NCI-H128 (cell line): ENCODE measurements around the gene FIZ1.
"Not testable (repeated sequence)": the region's sequence is repeated elsewhere in the genome, so short reads cannot be mapped to it uniquely, and the experiment has no call there.

Experiments used
- DNase-seq: peaks from one replicate; lab custom pipeline; 2025; ENCODE audit not compliant: unreplicated experiment; lab: John Stamatoyannopoulos, UW

FIZ1 gene

DNA sequence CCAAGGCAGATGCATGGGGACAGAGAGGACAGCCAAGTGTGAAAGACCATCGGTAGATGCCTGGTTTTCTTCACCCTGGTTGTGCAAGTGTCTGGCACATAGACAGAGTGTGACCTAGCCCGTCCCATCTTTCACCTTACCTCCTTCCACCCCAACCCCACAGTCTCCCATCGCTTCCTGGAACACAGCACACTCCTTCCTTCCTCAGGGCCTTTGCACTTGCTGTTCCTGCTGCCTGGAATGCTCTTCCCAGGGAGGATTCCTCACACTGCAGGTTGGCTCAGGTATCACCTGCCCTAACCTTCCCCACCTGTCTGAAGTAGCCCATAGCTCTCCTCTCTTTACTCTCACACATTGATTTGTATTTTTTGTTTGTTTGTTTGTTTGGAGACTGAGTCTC, 3.0 kb downstream of the FIZ1 start:
- no peak for DNase-seq

DNA sequence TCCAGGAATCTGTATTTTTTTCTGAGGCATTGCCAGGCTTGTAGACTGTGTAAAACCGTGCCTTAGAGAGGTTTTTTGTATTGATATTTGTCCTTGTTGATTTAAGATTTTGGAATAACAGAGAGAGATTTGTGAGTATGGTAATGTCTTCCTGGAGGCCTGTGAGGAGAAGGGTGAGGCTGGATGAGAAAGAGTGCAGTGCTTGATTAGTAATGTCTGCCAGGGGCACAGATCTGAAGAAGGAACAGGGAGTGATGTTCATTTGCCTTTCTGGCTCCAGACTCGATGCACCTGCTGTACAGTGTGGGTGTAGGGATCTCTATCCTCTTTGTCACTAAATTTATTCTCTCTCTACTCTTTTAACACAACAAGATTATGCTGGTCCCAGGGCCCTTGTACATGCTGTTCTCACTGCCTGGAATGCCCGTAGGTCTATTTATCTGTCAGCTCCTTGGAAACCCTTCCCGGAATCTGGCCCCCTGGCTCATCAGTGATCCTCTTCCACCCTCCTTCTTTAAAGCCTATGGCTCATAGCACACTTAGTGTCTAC, 4.2 kb downstream of the FIZ1 start:
- no peak for DNase-seq

DNA sequence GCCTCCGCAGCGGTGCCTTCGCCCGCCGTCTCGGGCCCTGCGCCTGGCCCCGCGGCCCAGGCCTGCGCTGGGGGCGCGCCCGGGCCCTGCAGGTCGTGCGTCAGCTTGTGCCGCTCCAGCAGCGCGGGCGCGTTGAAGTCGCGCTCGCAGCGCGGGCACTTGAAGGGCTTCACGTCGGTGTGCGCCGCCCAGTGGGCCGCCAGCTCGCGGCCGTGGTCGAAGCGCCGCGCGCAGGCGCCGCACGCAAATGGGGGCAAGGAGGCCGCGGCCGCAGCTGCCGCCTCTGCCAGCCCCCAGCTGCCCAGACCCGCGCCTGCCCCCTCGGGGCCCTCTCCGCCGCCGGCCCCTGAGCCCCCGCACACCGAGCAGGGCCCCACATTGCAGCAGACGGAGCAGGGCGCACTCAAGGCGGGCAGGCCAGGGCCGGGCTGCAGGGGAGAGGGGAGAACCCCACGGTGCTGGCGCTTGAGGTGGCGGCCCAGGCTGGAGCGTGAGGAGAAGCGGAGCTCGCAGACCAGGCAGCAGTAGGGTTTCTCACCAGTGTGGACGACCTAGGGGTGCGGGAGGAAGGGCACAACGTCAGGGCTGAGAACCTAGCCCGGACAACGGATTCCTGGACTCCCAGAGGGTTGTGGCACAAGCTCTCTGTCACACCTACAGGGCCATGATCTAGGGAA, 6.1 kb downstream of the FIZ1 start:
- no peak for DNase-seq

DNA sequence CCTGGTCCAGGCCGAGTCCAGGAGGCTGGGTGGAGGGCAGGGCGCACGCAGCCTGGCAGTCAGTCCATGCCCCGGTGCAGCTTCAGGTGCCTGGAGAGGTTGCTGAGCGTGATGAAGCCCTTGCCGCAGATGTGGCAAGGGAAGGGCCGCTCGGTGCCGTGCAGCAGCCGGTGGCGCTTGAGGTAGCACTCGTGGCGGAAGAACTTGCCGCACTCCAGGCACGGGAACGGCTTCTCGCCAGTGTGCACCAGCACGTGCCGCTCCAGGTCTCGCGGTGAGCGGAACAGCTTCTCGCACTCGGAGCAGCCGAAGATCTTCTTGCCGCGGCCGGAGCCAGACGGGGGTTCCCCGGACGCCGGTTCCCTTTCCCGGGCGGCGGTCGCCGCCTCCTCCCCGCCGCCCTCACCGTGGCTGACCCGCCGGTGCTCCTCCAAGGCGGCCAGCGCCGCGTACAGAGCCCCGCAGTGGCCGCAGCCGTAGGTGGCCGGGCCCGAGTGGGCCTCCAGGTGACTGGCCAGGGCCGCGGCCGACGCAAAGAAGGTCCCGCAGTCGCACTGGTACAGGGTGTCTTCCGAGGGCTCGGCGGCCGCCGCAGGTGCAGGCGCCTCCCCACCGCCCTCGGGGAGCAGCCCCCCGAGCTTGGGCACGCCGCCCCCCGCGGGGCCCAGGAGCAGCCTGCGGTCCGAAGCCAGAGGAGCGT, 6.8 kb downstream of the FIZ1 start:
- DNase-seq: no peak

DNA sequence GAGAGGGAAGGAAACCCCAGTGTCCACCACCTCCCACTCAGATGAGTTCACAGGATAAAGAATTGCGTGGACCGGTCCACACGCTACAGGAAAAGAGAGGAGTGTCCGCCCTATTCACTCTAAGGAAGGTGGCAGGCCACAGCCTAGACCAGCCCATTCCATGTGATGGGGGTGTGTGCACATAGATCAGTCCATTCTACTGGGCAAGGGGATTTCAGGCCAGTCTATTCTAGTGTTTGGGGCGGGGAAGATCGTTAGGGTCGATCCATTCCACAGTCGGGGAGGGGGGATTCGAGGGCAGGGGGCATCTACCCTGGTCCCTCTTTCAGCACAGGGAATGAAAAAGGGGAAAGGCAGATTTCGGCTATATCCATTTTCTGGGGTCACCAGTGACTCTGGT, 7.8 kb downstream of the FIZ1 start:
- DNase-seq: no peak

DNA sequence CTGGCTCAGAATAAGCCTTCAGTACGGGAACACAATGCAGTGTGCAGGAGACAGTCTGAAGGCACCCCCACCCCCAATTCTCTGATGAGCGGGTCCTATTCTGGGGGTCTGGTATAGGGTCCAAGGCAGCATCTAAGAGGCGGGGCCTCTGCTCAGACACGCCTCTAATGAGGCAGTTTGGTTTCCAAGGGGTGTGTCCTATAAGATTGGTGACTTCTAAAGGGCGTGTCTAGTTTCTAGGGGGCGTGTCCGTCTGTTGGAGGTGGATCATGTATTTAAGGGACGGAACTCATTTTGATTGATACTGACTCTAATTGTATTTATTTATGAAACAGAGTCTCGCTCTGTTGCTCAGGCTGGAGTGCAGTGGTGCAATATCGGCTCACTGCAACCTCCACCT, 8.7 kb downstream of the FIZ1 start:
- DNase-seq: no peak

DNA sequence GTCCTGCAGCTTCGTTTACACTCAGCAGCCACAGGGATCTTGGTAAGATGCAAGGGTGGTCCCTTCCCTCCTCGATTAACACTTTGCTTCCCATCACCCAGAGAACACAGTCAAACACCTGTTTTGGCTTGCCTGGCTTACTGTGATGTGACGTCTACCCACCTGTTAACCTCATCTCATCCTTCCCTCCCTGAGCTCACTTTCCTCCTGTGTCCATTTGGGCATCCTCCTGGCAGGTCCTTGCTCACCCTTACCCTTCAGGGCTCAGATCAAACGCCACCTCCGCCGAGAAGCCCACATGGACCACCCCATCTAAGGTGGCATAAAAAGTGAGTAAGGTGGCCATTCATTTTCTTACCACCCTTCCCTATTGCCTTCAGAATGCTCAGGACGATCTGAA, 9.2 kb downstream of the FIZ1 start:
- no peak for DNase-seq

DNA sequence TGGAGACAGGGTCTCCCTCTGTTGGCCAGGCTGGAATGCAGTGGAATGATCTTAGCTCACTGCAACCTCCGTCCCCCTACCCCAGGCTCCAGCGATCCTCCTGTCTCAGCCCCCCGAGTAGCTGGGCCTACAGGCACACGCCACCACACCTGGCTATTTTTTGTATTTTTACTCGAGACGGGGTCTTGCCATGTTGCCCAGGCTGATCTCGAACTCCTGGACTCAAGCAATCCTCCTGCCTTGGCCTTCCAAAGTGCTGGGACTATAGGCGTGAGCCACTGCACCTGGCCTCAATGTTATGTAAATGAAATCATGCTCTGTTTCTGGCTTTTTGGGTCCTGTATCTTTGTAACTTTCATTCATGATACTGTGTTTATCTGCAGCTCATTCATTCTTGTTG, 10.6 kb downstream of the FIZ1 start:
- no peak for DNase-seq

DNA sequence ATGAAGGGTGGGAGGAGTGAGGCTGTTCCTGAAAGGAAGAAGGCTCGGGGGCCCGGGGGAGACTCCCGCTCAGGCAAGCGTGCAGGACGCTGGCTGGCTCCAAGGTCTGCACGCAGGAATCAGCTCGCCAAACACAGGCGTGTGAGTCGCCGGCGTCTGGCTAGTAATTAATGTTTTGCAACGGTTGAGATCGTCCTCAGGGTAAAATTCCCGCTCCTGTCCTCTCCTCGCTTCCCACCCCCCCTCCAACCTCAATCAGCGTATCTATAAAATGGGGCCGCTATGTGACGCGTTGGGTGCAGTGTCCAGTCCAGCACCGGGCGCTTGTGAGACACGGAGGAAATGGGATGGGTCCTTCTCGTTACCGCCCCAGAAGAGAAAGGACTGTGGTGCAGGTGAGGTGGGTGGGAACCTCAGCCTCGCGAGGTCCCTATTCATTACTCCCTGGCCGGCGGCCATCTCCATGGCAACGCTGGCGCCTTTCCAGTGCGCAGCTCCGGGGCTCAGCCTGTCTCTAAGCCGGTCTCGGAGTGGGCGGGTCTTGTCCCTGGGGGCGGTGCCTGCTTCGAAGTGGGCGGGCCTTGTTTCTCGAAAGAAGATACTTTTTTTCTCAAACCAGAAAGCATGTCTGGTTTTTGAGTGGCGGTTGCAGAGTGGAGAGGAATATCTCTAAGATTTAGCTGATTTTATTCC, 12.2 kb downstream of the FIZ1 start:
- DNase-seq: peak; percentile 94

DNA sequence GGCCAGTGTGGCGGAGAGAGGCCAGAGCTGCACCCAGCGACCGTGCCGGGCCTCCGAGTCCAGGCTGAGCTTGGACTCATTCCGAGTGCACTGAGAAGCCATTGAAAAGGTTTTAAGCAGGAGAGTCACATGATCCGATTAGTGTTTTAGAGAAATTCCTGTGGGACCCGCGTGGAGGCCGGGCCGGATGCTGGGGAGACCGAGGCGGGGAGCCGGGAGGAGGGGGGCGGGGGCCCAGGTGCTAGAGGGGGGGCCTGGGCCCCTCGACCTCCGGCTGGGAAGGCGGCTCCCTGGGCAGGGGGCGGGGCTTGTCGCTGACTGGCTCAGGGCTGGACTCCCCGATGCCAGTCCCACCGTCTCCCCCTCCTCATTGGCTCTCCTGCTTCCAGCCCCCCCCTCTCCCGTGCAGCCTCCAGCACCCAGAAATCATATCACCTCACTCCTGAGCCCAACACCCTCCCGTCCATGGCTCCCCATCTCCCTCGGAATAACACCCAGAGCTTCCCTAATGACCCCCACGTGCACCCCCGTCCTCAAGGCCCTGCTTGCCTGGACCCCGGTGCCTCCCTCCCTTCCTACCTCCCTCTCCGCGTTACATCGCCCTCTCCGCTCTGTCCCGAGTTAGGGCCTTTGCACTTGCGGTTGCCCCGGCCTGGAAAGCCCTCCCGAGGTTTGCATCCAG, 13.5 kb downstream of the FIZ1 start:
- DNase-seq: peak; percentile 61

DNA sequence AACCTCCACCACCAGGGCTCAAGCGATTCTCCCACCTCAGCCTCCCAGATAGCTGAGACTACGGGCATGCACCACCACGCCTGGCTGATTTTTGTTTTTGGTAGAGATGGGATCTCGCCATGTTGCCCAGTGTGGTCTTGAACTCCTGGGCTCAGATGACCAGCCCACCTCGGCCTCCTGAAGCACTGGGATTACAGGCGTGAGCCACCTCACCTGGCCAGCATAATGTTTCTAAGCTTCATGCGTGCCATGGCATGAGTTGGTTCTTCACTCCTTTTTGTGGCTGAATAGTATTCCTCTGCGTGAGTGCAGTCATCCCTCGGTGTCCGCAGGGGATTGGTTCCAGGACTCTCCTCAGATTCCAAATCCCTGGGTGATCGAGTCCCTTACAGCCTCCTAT, 14.4 kb downstream of the FIZ1 start:
- no peak for DNase-seq

DNA sequence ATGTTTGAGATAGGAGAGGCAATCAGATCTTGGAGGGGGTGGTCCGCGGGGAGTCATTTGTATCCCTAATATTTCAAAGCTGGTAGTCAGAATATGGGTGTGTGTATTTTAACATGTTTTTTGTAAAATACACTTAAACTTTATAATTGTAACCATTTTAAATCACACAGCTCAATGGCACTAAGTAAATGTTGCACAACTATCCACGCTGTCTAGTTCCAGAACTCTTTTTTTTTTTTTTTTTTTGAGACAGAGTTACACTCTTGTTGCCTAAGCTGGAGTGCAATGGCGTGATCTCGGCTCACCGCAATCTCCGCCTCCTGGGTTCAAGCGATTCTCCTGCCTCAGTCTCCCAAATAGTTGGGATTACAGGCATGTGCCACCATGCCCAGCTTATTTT, 15.4 kb downstream of the FIZ1 start:
- not testable (repeated sequence) for DNase-seq

DNA sequence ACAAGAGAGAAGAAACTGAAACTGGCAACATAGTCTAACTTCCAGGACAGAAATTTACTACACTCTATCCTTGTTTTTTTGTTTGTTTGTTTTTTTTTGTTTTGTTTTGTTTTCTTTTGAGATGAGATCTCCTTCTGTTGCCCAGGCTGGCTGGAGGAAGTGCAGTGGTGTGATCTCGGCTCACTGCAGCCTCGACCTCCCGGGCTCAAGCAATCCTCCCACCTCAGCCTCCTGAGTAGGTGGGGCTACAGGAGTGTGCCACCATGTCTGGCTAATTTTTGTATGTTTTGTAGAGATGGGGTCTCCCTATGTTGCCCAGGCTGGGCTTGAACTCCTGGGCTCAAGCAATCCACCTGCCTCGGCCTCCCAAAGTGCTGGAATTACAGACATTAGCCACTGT, 17.0 kb downstream of the FIZ1 start:
- not testable (repeated sequence) for DNase-seq

DNA sequence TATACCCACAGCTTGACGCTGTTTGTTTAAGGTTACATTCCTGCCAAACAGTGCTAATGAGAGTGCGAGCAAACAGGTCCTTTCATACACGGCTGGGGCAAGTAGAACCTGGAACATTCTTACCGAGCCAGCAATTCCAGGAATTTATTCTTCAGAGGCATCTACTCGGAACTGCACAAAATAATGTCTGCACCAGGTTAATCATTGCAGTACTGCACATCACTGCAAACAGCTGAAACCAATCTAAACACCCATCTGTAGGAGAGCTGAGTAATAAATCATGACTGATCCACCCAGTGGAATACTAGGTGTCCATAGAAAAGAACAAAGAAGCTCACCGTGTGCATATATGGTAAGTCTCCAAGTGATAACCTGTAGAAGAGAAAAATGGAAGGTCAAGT, 17.5 kb downstream of the FIZ1 start:
- no peak for DNase-seq

DNA sequence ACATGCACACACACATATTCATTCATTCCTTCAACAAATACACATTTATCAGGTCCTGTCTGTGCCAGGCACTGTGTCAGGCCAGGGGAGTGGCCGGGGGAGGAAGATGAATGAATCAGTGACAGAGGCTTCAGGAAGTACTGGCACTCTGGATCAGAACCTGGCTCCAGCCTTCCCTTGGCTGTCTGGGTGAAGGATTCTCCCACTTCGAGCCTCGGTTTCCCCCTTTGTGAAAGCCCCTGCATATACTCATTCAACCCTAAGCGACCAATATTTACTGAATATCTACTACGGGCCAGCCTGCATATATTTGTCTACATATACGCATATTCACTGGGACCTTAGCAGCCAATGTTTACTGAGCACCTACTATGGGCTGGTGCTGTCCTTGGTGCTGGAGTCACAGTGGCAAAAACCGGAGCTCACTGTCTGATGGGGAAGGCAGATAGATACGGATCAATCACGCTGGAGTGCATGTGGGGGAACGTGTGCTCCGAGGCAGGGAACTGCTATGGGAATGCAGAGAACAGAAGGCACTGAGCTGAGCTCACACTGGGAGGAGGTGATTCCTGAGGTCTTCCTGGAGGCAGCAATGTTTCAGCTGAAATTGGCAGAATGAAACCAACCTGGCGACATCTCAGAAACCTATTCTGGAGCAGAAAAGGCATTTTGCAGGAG, 18.0 kb downstream of the FIZ1 start:
- DNase-seq: no peak

DNA sequence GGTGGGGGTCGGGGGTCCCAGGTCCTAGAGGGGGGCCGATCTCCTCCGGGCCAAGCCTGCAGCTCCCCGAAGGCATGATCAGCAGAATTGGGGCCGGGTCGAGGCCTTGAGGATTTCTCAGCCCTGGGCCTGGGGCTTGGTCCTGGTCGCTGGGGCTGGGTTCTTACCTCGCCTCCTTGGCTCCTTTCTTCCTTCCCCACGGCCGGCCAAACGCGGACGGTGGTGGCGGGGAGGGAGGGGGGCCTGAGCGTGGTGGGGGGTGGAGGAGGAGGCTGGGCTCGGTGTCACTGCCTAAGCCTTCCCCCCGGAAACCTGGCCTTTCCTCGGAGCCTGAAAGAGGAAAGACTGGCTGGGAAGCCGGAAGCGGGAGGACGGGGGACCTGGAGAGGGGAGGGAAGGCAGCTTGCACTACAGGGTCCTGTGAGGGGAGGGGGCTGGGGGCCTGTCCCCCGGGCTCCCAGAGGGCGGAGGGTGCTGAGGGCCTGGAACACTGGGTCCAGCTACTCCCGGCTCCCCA, 18.6 kb downstream of the FIZ1 start, which contains the start of gene ZNF579:
ZNF579 (minus strand) TSS at position 221 of the 517 bp plus-strand sequence. CDS start 1,209 bp downstream, outside the sequence.
- DNase-seq: peak; percentile 83

DNA sequence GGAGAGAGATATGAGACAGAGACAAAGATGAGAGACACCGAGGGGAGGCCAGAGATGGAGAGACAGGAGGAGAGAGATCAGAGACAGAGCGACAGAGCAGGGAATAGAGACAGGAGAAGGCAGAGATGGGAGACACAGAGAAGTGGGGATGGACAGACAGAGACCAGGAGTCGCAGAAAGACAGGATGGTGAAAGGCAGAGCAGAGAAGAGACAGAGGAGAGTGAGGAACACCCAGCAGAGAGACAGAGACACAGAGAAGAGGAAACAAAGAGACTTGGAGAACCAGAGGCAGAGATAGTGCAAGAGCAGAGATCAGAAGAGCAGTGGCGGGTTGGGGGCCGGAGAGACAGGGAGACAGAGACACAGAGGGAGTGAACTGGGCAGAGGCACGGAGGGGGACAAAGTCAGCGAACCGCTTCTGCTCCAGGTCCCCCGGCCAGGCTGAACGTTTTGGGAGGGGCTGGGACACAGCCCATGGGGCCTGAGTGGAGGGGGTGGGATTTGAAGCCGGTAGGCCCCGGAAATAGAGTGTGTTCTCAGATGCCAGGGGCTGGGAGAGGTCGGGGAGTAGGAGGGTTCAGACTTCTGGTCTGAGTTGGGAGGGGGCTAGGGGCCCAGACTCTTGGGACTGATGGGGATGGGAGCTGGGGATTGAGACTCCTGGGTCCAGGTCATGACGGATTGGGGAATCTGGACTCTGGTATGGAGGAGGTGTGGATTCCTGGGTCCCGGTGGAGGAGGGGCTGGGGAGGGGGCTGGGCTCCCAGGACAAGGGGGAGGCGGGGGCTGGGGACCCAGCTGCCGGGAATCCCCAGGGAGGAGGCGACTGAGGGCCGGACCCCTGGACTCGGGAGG, 19.3 kb downstream of the FIZ1 start:
- no peak for DNase-seq

DNA sequence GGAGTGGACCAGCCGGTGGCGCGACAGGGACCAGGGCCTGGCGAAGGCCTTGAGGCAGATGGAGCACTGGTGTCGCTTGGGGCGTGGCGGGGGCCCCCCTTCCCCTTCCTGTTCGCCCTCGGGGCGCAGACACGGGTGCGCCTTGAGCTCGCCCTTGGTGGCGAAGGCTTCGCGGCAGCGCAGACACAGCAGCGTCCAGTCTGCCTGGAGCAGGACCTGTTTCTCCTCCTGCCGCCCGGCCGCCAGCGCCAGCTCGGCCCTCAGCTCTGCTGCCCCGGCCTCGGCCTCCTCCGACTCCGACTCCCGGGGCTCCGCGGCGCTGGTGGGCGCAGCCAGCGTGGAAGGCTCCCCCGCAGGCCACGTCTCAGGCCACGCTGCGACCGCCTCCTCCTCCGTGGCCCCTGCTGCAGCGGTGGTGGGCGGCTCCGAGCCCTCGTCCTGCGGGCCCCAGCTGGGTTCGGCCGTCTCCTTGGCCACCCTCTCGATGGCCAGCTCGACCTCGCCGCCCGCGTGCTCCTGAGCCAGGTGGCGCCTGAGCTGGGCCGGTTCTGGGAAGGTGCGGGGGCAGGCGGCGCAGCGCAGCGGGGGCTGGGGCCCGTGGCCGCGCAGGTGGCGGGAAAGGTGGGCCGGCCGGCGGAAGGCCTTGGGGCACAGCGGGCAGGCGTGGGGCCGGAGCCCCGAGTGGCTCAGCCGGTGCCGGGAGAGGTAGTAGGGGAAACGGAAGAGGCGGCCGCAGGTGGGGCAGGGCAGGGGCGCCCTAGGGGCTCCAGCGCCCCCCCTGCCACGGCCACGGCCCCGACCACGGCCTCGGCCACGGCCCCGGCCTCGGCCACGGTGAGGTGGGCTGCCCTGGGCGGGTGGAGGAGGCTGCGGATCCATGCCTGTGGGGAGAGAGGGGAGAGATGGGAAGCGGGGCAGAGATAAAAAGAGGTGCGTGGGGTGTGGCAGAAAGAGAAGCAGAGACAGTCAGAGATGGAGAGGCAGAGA, 20.3 kb downstream of the FIZ1 start:
- no peak for DNase-seq
